Astrocyte (in vitro differentiated cells and primary cell): ENCODE measurements around the gene PYCARD.

Experiments
- EZH2 ChIP-seq: IDR thresholded peaks from 2 replicates; pipeline ENCODE4 v1.6.1; 2012; ENCODE audit warnings: mild to moderate bottlenecking, low read length, inconsistent platforms; ENCODE audit not compliant: insufficient read depth
- TF ChIP-seq, protein P1 (sequence below): IDR thresholded peaks from 2 replicates; pipeline ENCODE4 v1.5.1; 2011; ENCODE audit warnings: low read depth, mild to moderate bottlenecking, inconsistent platforms, low read length, moderate library complexity; ENCODE audit not compliant: insufficient read depth

DNA sequence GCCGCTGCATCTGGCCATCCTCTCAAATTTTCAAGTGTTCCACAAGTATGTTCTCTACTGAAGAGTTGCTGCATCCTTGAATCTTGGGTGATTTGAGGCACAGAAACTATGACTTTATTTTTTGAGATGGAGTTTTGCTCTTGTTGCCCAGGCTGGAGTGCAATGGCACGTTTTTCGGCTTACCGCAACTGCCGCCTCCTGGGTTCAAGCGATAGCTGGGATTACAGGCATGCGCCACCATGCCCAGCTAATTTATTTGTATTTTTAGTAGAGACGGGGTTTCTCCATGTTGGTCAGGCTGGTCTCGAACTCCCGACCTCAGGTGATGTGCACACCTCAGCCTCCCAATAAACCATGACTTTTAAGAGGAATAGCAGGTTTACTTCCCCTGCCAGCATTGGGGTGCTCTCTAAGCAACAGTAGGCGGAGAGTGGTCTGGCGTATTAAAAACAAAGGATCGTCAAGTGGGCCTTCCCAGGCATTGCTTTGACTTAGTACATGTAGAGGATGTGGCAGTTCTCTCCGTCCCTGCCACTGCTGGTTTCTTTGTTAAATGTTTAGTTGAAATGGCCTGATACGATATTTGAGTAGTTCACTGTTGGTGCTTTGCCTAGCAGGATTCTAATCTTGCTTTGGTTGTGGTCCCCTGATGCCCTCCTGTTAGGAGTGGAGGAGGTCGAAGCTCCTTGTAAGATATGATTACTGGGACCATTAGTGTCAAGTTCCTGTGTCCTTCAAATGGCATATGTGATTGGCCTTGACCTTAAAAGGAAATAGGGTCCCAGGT is 9.5 kb downstream of the PYCARD start:
- TF ChIP-seq, protein P1, sequence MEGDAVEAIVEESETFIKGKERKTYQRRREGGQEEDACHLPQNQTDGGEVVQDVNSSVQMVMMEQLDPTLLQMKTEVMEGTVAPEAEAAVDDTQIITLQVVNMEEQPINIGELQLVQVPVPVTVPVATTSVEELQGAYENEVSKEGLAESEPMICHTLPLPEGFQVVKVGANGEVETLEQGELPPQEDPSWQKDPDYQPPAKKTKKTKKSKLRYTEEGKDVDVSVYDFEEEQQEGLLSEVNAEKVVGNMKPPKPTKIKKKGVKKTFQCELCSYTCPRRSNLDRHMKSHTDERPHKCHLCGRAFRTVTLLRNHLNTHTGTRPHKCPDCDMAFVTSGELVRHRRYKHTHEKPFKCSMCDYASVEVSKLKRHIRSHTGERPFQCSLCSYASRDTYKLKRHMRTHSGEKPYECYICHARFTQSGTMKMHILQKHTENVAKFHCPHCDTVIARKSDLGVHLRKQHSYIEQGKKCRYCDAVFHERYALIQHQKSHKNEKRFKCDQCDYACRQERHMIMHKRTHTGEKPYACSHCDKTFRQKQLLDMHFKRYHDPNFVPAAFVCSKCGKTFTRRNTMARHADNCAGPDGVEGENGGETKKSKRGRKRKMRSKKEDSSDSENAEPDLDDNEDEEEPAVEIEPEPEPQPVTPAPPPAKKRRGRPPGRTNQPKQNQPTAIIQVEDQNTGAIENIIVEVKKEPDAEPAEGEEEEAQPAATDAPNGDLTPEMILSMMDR, result no peak
- no peak for TF ChIP-seq EZH2
